Peyer's patch (tissue), 4 donors: Measurements from ENCODE around the gene AGAP1.

Experiments used
- POLR2A ChIP-seq, 2 donors: fragments of 450-650 bp; IDR thresholded peaks; one replicate each; pipeline ENCODE4 v1.5.1; 2017; ENCODE audit warnings: antibody characterized with exemption in 2 of 2, mild to moderate bottlenecking in 2 of 2, moderate library complexity in 2 of 2
- TF ChIP-seq, protein P1 (sequence below), 6 experiments: fragments of 450-650 bp in 4 of 6; fragments of 200-600 bp in 2 of 6; sonication (generic) in 1 of 6; IDR thresholded peaks; one replicate each; pipeline ENCODE4 v1.5.1; 2017 to 2019; ENCODE audit warnings: antibody characterized with exemption in 6 of 6, mild to moderate bottlenecking in 3 of 6, moderate library complexity in 1 of 6

DNA sequence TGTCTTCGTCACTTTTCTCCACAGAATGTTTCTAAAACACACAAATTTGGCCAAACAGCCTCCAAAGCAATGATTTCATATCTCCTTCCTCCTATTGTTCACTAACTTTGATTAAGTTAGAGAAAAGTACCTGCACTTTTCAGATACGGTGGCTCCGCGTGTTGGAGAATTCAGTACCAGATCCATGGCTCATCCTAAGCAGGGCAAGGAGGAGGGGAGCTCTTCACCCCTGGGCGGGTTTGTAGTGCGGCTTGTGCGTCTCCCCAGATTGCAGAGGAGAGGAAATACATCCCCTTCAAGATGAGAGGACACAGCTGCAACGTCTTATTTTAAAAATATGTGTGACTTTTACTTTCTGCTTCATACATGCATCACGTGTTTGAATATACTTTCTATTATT is 333.0 kb downstream of the AGAP1 start:
- TF ChIP-seq, protein P1, sequence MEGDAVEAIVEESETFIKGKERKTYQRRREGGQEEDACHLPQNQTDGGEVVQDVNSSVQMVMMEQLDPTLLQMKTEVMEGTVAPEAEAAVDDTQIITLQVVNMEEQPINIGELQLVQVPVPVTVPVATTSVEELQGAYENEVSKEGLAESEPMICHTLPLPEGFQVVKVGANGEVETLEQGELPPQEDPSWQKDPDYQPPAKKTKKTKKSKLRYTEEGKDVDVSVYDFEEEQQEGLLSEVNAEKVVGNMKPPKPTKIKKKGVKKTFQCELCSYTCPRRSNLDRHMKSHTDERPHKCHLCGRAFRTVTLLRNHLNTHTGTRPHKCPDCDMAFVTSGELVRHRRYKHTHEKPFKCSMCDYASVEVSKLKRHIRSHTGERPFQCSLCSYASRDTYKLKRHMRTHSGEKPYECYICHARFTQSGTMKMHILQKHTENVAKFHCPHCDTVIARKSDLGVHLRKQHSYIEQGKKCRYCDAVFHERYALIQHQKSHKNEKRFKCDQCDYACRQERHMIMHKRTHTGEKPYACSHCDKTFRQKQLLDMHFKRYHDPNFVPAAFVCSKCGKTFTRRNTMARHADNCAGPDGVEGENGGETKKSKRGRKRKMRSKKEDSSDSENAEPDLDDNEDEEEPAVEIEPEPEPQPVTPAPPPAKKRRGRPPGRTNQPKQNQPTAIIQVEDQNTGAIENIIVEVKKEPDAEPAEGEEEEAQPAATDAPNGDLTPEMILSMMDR (IDR thresholded peaks at IDR 0.05): no peak
- no peak for TF ChIP-seq POLR2A (IDR thresholded peaks at IDR 0.05)
